CD8-positive, alpha-beta memory T cell (primary cell): ENCODE results near the gene LRRC37B. TPM values are rescaled to one million over a fixed set of nuclear protein-coding genes. Genes with fewer than 3 reads are reported as not detected.

Experiments
- polyA plus RNA-seq: library from polyadenylated mRNA; unstranded; fragments of 300-500 nt; fragmentation: Illumina TruSeq; gene quantifications from one replicate; pipeline ENCODE4 v1.2.3, GENCODE V29; 2021
- total RNA-seq, 2 experiments: library from RNA; stranded (reverse); gene quantifications; one replicate each; pipeline ENCODE4 v1.2.3, GENCODE V29; 2021

Gene LRRC37B
- total and polyA plus RNA-seq, 3 experiments from 2014 or later: 11.0 to 17.6 (median 16.2) TPM

Other genes starting within 250 kb of the LRRC37B start
- 10 to 100 TPM; 66.6 to 67.4 TPM for gene COPRS, start 148.1 kb upstream of the LRRC37B start, total RNA-seq
- 13.7 TPM for gene COPRS, start 148.1 kb upstream of the LRRC37B start, polyA plus RNA-seq
- gene UTP6, start 105.7 kb upstream of the LRRC37B start, total RNA-seq: 100 to 1,000 TPM; 134 TPM
- gene UTP6, start 105.7 kb upstream of the LRRC37B start, polyA plus RNA-seq: 44.2 TPM
- 10 to 100 TPM; 63.1 to 64.1 TPM for gene SUZ12, start 70.4 kb upstream of the LRRC37B start, total RNA-seq
- gene SUZ12, start 70.4 kb upstream of the LRRC37B start, polyA plus RNA-seq: 19.4 TPM
- 10 to 100 TPM; 20.6 to 22.5 TPM for gene RHOT1, start 135.1 kb downstream of the LRRC37B start, total RNA-seq
- gene RHOT1, start 135.1 kb downstream of the LRRC37B start, polyA plus RNA-seq: 31.2 TPM